SK-N-MC (cell line): ENCODE results near the gene RAB15.

Source experiments
- EZH2 ChIP-seq: fragments of 200-600 bp; sonication (generic); IDR thresholded peaks from one replicate; pipeline ENCODE4 v1.6.1; 2017; ENCODE audit warnings: antibody characterized with exemption
- FOXP2 ChIP-seq: optimal IDR thresholded peaks from 2 replicates; pipeline ENCODE3; 2011; ENCODE audit warnings: mild to moderate bottlenecking, moderate library complexity; ENCODE audit not compliant: insufficient read depth; ENCODE audit errors: extremely low read length, control extremely low read depth
- POLR2AphosphoS5 ChIP-seq: IDR thresholded peaks from 2 replicates; pipeline ENCODE4 v1.6.1; 2012; ENCODE audit warnings: mild to moderate bottlenecking, low read depth, low read length, borderline replicate concordance

- TF ChIP-seq EZH2: no peak
- TF ChIP-seq POLR2AphosphoS5: no peak
- no peak for TF ChIP-seq FOXP2
Observed at GRCh38 chr14:64927031-64927430, 45.1 kb downstream of the RAB15 start.
